ENCODE results near the gene SSNA1.

GRCh38 chr9:137156567-137157375 is 31.7 kb upstream of the SSNA1 start:
- TF ChIP-seq CTCF (IDR thresholded peaks at IDR 0.05; ENCODE audit: insufficient read depth, low read depth, low read length) = no peak
- no peak for TF ChIP-seq EZH2 (IDR thresholded peaks at IDR 0.05; ENCODE audit: insufficient read depth, low read length)
